IMR-90 (cell line): ENCODE measurements around the gene ATOH8. TPM values are rescaled to one million over a fixed set of nuclear protein-coding genes. Genes with fewer than 3 reads are reported as not detected.
A peak's percentile ranks its signal among the peaks of the same experiment; 100 is the strongest.

Experiments used
- ATAC-seq: fragments of 200-7000 bp; cut with Tn5 transposase; 2 replicates; pipeline ENCODE4 v1.9.1; 2020; ENCODE audit warnings: low read depth, mild to moderate bottlenecking, moderate library complexity
- BruUV-seq: library from RNA; stranded (reverse); fragments of 400-500 nt; replicated peaks from 2 replicates; lab custom pipeline; 2021; lab: Mats Ljungman, UMichigan
- CTCF ChIA-PET: fragments of 300-600 bp; formaldehyde crosslinking; extraction: SDS; loops from one replicate; lab custom pipeline; 2021; ENCODE audit warnings: antibody characterized with exemption; lab: Yijun Ruan, JAX
- POLR2A ChIA-PET: fragments of 300-600 bp; sonication (Branson Sonifier 250); formaldehyde crosslinking; loops from one replicate; lab custom pipeline; 2022; ENCODE audit warnings: antibody characterized with exemption; ENCODE audit not compliant: unreplicated experiment; lab: Charles Lee
- DNase-seq: peaks from one replicate; pipeline ENCODE4 v3.0.0; 2013
- H2AFZ ChIP-seq: replicated peaks from 2 replicates; pipeline ENCODE3; 2013; ENCODE audit warnings: low read length, mild to moderate bottlenecking; ENCODE audit not compliant: poor library complexity
- H2AK5ac ChIP-seq: 2 replicates; pipeline ENCODE4 v1.6.1; 2013; ENCODE audit warnings: low read depth, low read length, inconsistent platforms
- H2AK9ac ChIP-seq: replicated peaks from 2 replicates; pipeline ENCODE3; 2013; ENCODE audit warnings: mild to moderate bottlenecking, low read depth, low read length, moderate library complexity; ENCODE audit not compliant: poor library complexity
- H2BK120ac ChIP-seq: 2 replicates; pipeline ENCODE4 v1.6.1; 2013; ENCODE audit warnings: low read depth, low read length, inconsistent platforms
- H2BK15ac ChIP-seq: 3 replicates; pipeline ENCODE4 v1.6.1; 2013; ENCODE audit warnings: low read depth, low read length, inconsistent platforms
- H2BK20ac ChIP-seq: 2 replicates; pipeline ENCODE4 v1.6.1; 2013; ENCODE audit warnings: low read depth, mild to moderate bottlenecking, inconsistent platforms, low read length, moderate library complexity
- H2BK5ac ChIP-seq: 2 replicates; pipeline ENCODE4 v1.6.1; 2013; ENCODE audit warnings: mild to moderate bottlenecking, low read depth, low read length, inconsistent platforms; ENCODE audit not compliant: poor library complexity, severe bottlenecking
- H3K14ac ChIP-seq: replicated peaks from 2 replicates; pipeline ENCODE4 v1.6.1; 2013; ENCODE audit warnings: low read depth, low read length, inconsistent platforms
- H3K18ac ChIP-seq: 2 replicates; pipeline ENCODE4 v1.6.1; 2013; ENCODE audit warnings: low read depth, low read length, control low read depth
- H3K23ac ChIP-seq: 2 replicates; pipeline ENCODE4 v1.6.1; 2013; ENCODE audit warnings: low read depth, low read length, inconsistent platforms
- H3K27ac ChIP-seq: 2 replicates; pipeline ENCODE4 v1.5.1; 2013; ENCODE audit warnings: mild to moderate bottlenecking, control low read depth, low read length; ENCODE audit not compliant: insufficient read depth
- H3K27me3 ChIP-seq: 2 replicates; pipeline ENCODE4 v1.6.1; 2013; ENCODE audit warnings: low read length; ENCODE audit not compliant: control insufficient read depth, insufficient read depth
- H3K36me3 ChIP-seq: 2 replicates; pipeline ENCODE4 v1.6.1; 2013; ENCODE audit warnings: low read length, mixed read lengths; ENCODE audit not compliant: control insufficient read depth, insufficient read depth
- H3K4ac ChIP-seq: 2 replicates; pipeline ENCODE4 v1.6.1; 2013; ENCODE audit warnings: low read depth, low read length, inconsistent platforms
- H3K4me1 ChIP-seq: 2 replicates; pipeline ENCODE4 v1.6.1; 2013; ENCODE audit warnings: low read length, mixed read lengths; ENCODE audit not compliant: control insufficient read depth, insufficient read depth
- H3K4me2 ChIP-seq: 2 replicates; pipeline ENCODE4 v1.6.1; 2013; ENCODE audit warnings: low read depth, mild to moderate bottlenecking, control low read depth, low read length, moderate library complexity
- H3K4me3 ChIP-seq: 2 replicates; pipeline ENCODE4 v1.5.1; 2013; ENCODE audit warnings: low read depth, mild to moderate bottlenecking, control low read depth, low read length, moderate library complexity; ENCODE audit not compliant: insufficient read depth
- H3K56ac ChIP-seq: 2 replicates; pipeline ENCODE4 v1.6.1; 2013; ENCODE audit warnings: low read length, inconsistent platforms; ENCODE audit not compliant: insufficient read depth; ENCODE audit errors: extremely low read depth
- H3K79me1 ChIP-seq, 2 experiments: 2 replicates each; pipeline ENCODE4 v1.6.1; 2013; ENCODE audit warnings: low read length in 2 of 2, inconsistent platforms in 1 of 2, low read depth in 1 of 2
- H3K9ac ChIP-seq: 2 replicates; pipeline ENCODE4 v1.6.1; 2013; ENCODE audit warnings: low read depth, low read length, control low read depth
- H3K9me1 ChIP-seq: 2 replicates; pipeline ENCODE4 v1.6.1; 2013; ENCODE audit warnings: low read length, inconsistent platforms; ENCODE audit not compliant: insufficient read depth
- H3K9me3 ChIP-seq: 2 replicates; pipeline ENCODE4 v1.6.1; 2013; ENCODE audit warnings: low read length; ENCODE audit not compliant: control insufficient read depth, insufficient read depth
- H4K20me1 ChIP-seq: 2 replicates; pipeline ENCODE4 v1.6.1; 2013; ENCODE audit warnings: low read length, inconsistent platforms; ENCODE audit not compliant: insufficient read depth
- H4K5ac ChIP-seq: 2 replicates; pipeline ENCODE4 v1.6.1; 2013; ENCODE audit warnings: mild to moderate bottlenecking, low read depth, low read length, control low read depth
- H4K8ac ChIP-seq, 2 experiments: 2 replicates each; pipeline ENCODE4 v1.6.1; 2013; ENCODE audit warnings: low read depth in 2 of 2, low read length in 2 of 2, control low read depth in 1 of 2, inconsistent platforms in 1 of 2
- H4K91ac ChIP-seq: 2 replicates; pipeline ENCODE4 v1.6.1; 2013; ENCODE audit warnings: low read depth, low read length, inconsistent platforms; ENCODE audit not compliant: insufficient read depth
- NFE2L2 ChIP-seq: fragments of 150-350 bp; IDR thresholded peaks from 2 replicates; pipeline ENCODE4 v1.6.1; 2016; ENCODE audit warnings: low read depth, mild to moderate bottlenecking, low read length
- WGBS, 2 experiments: methylation state at CpG; one replicate each; pipeline versions ENCODE4 v1.1.5 to v1.1.7; 2013; ENCODE audit warnings: missing lambda C conversion rate in 2 of 2; ENCODE audit not compliant: insufficient read length in 1 of 2; ENCODE audit errors: extremely low coverage in 2 of 2; 5-methylcytosine and 5-hydroxymethylcytosine counted together
- dilution Hi-C: fragments of 300-500 bp; cut with HindIII; formaldehyde crosslinking; loops from one replicate; pipeline ENCODE4 v1.14.3; 2018; ENCODE audit warnings: low sequenced_read_pairs; ENCODE audit not compliant: unreplicated experiment
- in situ Hi-C: fragments of 300-500 bp; cut with MboI; formaldehyde crosslinking; loops from 3 replicates; pipeline ENCODE4 v1.14.3; 2019; ENCODE audit warnings: low sequenced_read_pairs, inconsistent platforms, mixed read lengths
- intact Hi-C: fragments of 100-400 bp; cut with micrococcal nuclease; formaldehyde crosslinking; loops from 2 replicates; pipeline ENCODE4 v1.10.0; 2022
- polyA plus RNA-seq, 3 experiments: library from polyadenylated mRNA; depleted of rRNA; stranded (reverse); fragments of >200 nt; gene quantifications; 2 replicates each; pipeline ENCODE4 v1.2.3, GENCODE V29; 2012; ENCODE audit warnings: low replicate concordance in 1 of 3
- total RNA-seq: library from RNA; depleted of rRNA; stranded (reverse); fragments of >200 nt; gene quantifications from 2 replicates; pipeline ENCODE4 v1.2.3, GENCODE V29; 2012

The ATOH8 gene
- total and polyA plus RNA-seq, 2 of the 4 experiments (the other 2 are of a cell fraction), result 7.9 to 9.0 TPM

DNA sequence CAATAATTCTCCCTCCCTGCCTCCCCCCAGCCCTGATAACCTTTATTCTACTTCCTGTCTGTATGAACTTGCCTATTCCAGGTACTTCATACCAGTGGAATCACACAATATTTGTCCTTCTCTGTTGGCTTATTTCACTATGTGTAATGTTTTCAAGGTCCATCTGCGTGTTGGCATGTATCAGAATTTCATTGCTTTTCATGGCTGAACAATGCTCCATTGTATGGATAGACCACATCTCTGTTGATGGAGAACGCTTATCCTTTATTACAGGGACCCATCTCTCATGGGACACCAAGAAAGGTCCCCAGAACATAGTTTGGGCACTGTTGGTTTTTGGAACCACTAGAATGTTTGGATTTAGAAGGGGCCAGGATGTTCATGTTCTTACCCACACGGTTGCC lies 40.2 kb downstream of the ATOH8 start:
- no peak overlapping the region for H3K56ac ChIP-seq
- dilution Hi-C loops (no loop called here), in situ Hi-C loops (no loop called here), intact Hi-C loops (no loop called here)
- peak overlapping the region; percentile 97 for H4K91ac ChIP-seq
- peak overlapping the region; percentile 31 to 42; a peak in 2 of 4 replicates for H4K8ac ChIP-seq
- H3K14ac ChIP-seq, result peak overlapping the region; percentile 59
- H3K23ac ChIP-seq, result no peak overlapping the region
- H4K5ac ChIP-seq, result no peak overlapping the region
- no peak overlapping the region for H3K9ac ChIP-seq
- ChIA-PET CTCF (no interaction called here), POLR2A (no interaction called here)
- peaks cover 42% of the 10 kb centered on the region for H3K4me1 ChIP-seq
- peak overlapping the region; percentile 80; the same call in 2 of the 3 replicates for H2BK15ac ChIP-seq
- H2AK9ac ChIP-seq, result peak overlapping the region; percentile 52
- no peak overlapping the region for H3K4me3 ChIP-seq
- no peak overlapping the region for H2AFZ ChIP-seq
- no peaks in the 10 kb centered on the region for H3K79me1 ChIP-seq
- no peaks in the 10 kb centered on the region for H3K9me3 ChIP-seq
- peak overlapping the region; percentile 2; the same call in 1 of the 2 replicates for H3K18ac ChIP-seq
- no peak overlapping the region for H3K27ac ChIP-seq
- H3K36me3 ChIP-seq, result peaks cover 1% of the 10 kb centered on the region
- H3K4me2 ChIP-seq, result no peak overlapping the region
- no TSS peak for BruUV-seq
- H3K9me1 ChIP-seq, result peaks cover 16% of the 10 kb centered on the region
- H2AK5ac ChIP-seq, result peak overlapping the region; percentile 46; the same call in 1 of the 2 replicates
- no peak overlapping the region for H2BK5ac ChIP-seq
- ATAC-seq (no peak), DNase-seq (no peak)
- peak overlapping the region; percentile 53 for H2BK20ac ChIP-seq
- H4K20me1 ChIP-seq, result no peaks in the 10 kb centered on the region
- H2BK120ac ChIP-seq, result peak overlapping the region; percentile 97
- H3K4ac ChIP-seq, result peak overlapping the region; percentile 39
- 100% methylated on average over 1 of the region's 3 CpGs; no CpG with 5 or more reads in 1 of the 2 experiments for WGBS, 2 experiments
- TF ChIP-seq NFE2L2, result no peak
- H3K27me3 ChIP-seq, result no peaks in the 10 kb centered on the region
